NT2/D1 (cell line): ENCODE data around the gene SMCHD1.

ENCODE experiments used
- DNase-seq: peaks from one replicate; pipeline ENCODE4 v3.0.0-alpha.2; 2011; ENCODE audit warnings: low read depth, low spot score
- H3K27me3 ChIP-seq: 2 replicates; pipeline ENCODE4 v1.6.0; 2011; ENCODE audit warnings: mild to moderate bottlenecking; ENCODE audit not compliant: insufficient read length, insufficient read depth
- H3K36me3 ChIP-seq: 2 replicates; pipeline ENCODE4 v1.6.1; 2011; ENCODE audit warnings: mild to moderate bottlenecking, low read length, mixed read lengths; ENCODE audit not compliant: insufficient read depth, insufficient read length
- H3K4me1 ChIP-seq: 2 replicates; pipeline ENCODE4 v1.5.1; 2011; ENCODE audit not compliant: insufficient read depth, insufficient read length
- H3K4me3 ChIP-seq: 2 replicates; pipeline ENCODE4 v1.5.1; 2011; ENCODE audit warnings: low read depth; ENCODE audit not compliant: insufficient read length
- H3K9ac ChIP-seq: 2 replicates; pipeline ENCODE4 v1.6.0; 2011; ENCODE audit warnings: low read depth; ENCODE audit not compliant: insufficient read length
- H3K9me3 ChIP-seq: 2 replicates; pipeline ENCODE4 v1.5.1; 2011; ENCODE audit warnings: mild to moderate bottlenecking, low read length; ENCODE audit not compliant: insufficient read depth
- SUZ12 ChIP-seq: IDR thresholded peaks from 2 replicates; pipeline ENCODE4 v1.6.1; 2011; ENCODE audit not compliant: insufficient read length, insufficient read depth; ENCODE audit errors: extremely low read depth
- YY1 ChIP-seq: IDR thresholded peaks from 2 replicates; pipeline ENCODE4 v1.6.1; 2011; ENCODE audit not compliant: insufficient read length, insufficient read depth
- ZNF274 ChIP-seq: IDR thresholded peaks from 2 replicates; pipeline ENCODE4 v1.6.1; 2011; ENCODE audit warnings: mild to moderate bottlenecking, low read depth, low read length

The SMCHD1 gene

DNA sequence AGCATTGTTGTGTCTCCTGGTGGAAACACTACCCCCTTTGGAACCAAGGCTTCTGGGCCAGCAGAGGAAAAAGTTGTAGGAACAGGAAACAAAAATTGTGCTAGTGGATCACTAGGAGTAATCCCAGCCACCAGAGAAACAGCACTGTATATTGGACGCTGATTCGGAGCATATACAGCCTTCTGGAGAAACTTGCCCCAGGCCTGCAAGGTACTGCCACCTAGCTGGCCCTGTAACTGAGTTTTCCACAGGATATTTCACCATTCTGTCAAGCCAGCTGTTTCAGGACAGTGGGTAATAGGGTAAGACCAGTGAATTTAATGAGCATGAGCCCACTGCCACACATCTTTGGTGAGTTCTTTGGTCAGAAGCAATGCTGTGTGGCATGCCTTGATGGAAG is 166.2 kb downstream of the SMCHD1 start:
- H3K9ac ChIP-seq, result no peak overlapping the region
- TF ChIP-seq YY1, result no peak
- no peak for TF ChIP-seq ZNF274
- no peak for TF ChIP-seq SUZ12
- peaks cover 2% of the 10 kb centered on the region for H3K4me1 ChIP-seq
- no peak overlapping the region for H3K4me3 ChIP-seq
- DNase-seq, result no peak
- no peaks in the 10 kb centered on the region for H3K9me3 ChIP-seq
- no peaks in the 10 kb centered on the region for H3K27me3 ChIP-seq
- H3K36me3 ChIP-seq, result no peaks in the 10 kb centered on the region

DNA sequence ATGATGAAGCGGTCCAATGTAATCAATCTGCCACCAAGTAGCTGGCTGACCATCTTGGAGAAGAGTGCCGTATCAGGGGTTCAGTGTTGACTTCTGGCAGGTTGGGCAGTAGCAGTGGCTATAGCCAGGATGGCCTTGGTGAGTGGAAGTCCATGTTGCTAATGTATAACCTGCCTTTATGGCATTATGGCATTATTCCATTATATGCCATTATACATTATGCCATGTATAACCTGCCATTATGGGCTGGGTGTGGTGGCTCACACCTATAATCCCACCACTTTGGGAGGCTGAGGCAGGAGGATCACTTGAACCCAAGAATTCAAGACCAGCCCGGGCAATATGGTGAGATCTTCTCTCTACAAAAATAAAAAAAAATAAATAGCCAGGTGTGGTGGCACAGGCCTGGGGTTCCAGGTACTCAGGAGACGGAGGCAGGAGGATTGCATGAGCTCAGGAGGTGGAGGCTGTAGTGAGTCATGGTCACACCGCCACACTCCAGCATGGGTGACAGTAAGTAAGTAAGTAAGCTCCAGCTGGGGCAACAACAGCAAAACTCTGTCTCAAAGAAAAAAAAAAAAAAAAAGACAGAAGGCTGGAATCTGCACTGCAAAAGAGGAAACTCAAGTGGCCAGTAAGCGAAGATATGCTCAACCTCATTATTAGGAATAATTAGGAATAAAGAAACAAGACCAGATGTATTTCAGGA is 166.8 kb downstream of the SMCHD1 start:
- no peak overlapping the region for H3K9ac ChIP-seq
- DNase-seq, result no peak
- no peak for TF ChIP-seq YY1
- TF ChIP-seq SUZ12, result no peak
- no peak for TF ChIP-seq ZNF274
- no peak overlapping the region for H3K4me3 ChIP-seq
- H3K27me3 ChIP-seq, result no peaks in the 10 kb centered on the region
- H3K36me3 ChIP-seq, result no peaks in the 10 kb centered on the region
- H3K9me3 ChIP-seq, result no peaks in the 10 kb centered on the region
- H3K4me1 ChIP-seq, result no peaks in the 10 kb centered on the region

DNA sequence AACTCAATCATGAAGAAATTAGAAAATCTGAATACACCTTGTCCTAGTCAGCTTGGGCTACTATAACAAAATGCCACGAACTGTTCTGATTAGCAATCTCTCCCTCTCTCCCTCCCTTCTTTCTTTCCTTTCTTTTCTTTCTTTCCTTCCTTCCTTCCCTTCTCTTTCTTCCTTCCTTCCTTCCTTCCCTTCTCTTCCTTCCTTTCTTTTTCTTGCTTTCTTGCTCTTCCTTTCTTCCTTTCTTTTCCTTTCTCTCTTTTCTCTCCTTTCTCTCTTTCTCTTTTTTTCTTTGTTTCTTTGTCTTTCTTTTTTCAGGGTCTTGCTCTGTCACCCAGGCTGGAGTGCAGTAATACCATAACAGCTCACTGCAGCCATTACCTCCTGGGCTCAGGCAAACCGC is 167.7 kb downstream of the SMCHD1 start:
- H3K9ac ChIP-seq, result no peak overlapping the region
- H3K27me3 ChIP-seq, result no peaks in the 10 kb centered on the region
- H3K9me3 ChIP-seq, result no peaks in the 10 kb centered on the region
- no peak overlapping the region for H3K4me3 ChIP-seq
- no peaks in the 10 kb centered on the region for H3K4me1 ChIP-seq
- H3K36me3 ChIP-seq, result no peaks in the 10 kb centered on the region
- no peak for DNase-seq
- TF ChIP-seq YY1, result no peak
- TF ChIP-seq ZNF274, result no peak
- no peak for TF ChIP-seq SUZ12

DNA sequence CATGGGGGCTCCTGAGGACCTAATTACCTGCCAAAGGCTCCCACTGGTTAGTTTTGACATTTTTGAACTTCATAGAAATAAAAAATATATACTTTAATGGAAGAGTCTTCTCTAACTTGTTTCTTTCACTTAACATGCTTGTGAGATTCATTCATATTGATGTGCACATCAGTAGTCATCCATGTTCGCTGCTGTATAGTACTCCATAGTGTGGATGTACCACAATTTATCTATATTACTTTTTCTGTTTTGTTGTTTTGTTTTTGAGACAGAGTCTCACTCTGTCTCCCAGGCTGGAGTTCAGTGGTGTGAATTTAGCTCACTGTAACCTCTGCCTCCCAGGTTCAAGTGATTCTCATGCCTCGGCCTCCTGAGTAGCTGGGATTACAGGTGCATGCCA is 168.4 kb downstream of the SMCHD1 start:
- no peaks in the 10 kb centered on the region for H3K36me3 ChIP-seq

DNA sequence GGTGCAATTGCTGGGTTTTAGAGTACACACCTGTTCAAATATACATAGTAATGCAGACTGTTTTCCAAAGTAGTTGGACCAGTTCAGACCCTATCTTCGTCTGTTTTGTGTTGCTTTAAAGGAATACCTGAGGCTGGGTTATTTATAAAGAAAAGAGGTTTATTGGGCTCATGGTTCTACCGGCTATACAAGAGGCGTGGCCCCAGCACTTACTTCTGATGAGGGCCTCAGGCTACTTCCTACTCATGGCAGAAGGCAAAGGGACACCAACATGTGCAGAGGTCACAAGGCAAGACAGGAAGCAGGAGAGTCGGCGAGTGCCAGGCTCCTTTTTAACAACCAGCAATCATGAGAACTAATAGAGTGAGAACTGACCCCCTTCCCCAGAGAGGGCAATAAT is 169.3 kb downstream of the SMCHD1 start:
- H3K27me3 ChIP-seq, result no peaks in the 10 kb centered on the region
- no peak overlapping the region for H3K4me3 ChIP-seq
- TF ChIP-seq YY1 (no peak), ZNF274 (no peak), SUZ12 (no peak)
- H3K36me3 ChIP-seq, result no peaks in the 10 kb centered on the region
- no peak overlapping the region for H3K9ac ChIP-seq
- H3K9me3 ChIP-seq, result no peaks in the 10 kb centered on the region
- no peaks in the 10 kb centered on the region for H3K4me1 ChIP-seq
- DNase-seq, result no peak

More for the DNA sequence above, 168.4 kb downstream of the SMCHD1 start:
- Histone ChIP-seq H3K4me3 (no peak overlapping the region), H3K9me3 (no peaks in the 10 kb centered on the region), H3K27me3 (no peaks in the 10 kb centered on the region), H3K9ac (no peak overlapping the region), H3K4me1 (no peaks in the 10 kb centered on the region)
- DNase-seq, result no peak
- TF ChIP-seq SUZ12 (no peak), YY1 (no peak), ZNF274 (no peak)

GRCh38 chr18:2825613-2826175 is 170.2 kb downstream of the SMCHD1 start:
- Histone ChIP-seq H3K36me3 (no peaks in the 10 kb centered on the region), H3K4me1 (no peaks in the 10 kb centered on the region), H3K4me3 (no peak overlapping the region), H3K27me3 (no peaks in the 10 kb centered on the region), H3K9me3 (no peaks in the 10 kb centered on the region), H3K9ac (no peak overlapping the region)
- TF ChIP-seq YY1 (no peak), SUZ12 (no peak), ZNF274 (no peak)
- DNase-seq, result no peak

- TF ChIP-seq ZNF274 (no peak), YY1 (no peak), SUZ12 (no peak)
- H3K36me3 ChIP-seq, result no peaks in the 10 kb centered on the region
- no peak overlapping the region for H3K9ac ChIP-seq
Observed at GRCh38 chr18:2826581-2826980, 171.1 kb downstream of the SMCHD1 start.

More at GRCh38 chr18:2826581-2826980, 171.1 kb downstream of the SMCHD1 start:
- H3K27me3 ChIP-seq, result no peaks in the 10 kb centered on the region
- H3K9me3 ChIP-seq, result no peaks in the 10 kb centered on the region
- no peaks in the 10 kb centered on the region for H3K4me1 ChIP-seq
- H3K4me3 ChIP-seq, result no peak overlapping the region
- DNase-seq, result no peak
